Measurements from ENCODE around the gene SORBS1.

DNA sequence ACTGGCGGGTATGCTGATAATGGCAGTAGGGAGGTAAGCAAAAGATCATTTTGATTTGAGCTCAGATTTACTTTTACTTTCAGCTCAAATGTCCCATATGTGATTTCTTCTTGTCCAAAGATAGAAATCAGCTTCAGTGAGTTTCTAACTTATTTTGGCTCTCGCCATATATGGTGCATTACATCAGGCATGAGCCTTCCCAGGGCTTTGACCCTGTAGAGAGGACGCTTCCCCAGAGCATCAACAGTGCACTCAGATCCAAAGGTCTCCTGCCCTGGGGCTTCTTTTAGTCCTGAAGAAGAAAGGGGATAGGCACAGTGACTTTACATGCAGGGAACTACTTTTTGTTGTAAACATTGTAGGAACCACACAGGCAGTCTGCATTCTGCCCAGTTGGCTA lies 141.8 kb downstream of the SORBS1 start:
- TF ChIP-seq, protein P1, sequence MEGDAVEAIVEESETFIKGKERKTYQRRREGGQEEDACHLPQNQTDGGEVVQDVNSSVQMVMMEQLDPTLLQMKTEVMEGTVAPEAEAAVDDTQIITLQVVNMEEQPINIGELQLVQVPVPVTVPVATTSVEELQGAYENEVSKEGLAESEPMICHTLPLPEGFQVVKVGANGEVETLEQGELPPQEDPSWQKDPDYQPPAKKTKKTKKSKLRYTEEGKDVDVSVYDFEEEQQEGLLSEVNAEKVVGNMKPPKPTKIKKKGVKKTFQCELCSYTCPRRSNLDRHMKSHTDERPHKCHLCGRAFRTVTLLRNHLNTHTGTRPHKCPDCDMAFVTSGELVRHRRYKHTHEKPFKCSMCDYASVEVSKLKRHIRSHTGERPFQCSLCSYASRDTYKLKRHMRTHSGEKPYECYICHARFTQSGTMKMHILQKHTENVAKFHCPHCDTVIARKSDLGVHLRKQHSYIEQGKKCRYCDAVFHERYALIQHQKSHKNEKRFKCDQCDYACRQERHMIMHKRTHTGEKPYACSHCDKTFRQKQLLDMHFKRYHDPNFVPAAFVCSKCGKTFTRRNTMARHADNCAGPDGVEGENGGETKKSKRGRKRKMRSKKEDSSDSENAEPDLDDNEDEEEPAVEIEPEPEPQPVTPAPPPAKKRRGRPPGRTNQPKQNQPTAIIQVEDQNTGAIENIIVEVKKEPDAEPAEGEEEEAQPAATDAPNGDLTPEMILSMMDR (IDR thresholded peaks at IDR 0.05; ENCODE audit: insufficient read depth, low read depth, low read length): no peak
- no peak for TF ChIP-seq EZH2 (IDR thresholded peaks at IDR 0.05; ENCODE audit: insufficient read depth, low read length)

All from astrocyte (in vitro differentiated cells and primary cell).